Erythroblast (primary cell): ENCODE data around the gene RIMKLB.

Source experiments
- GATA1 ChIP-seq: IDR thresholded peaks from 2 replicates; pipeline ENCODE4 v1.6.1; 2011; ENCODE audit warnings: low read depth, mild to moderate bottlenecking, control low read depth, low read length, moderate library complexity
- POLR2A ChIP-seq: IDR thresholded peaks from 2 replicates; pipeline ENCODE4 v1.6.1; 2011; ENCODE audit warnings: mild to moderate bottlenecking, low read length

- TF ChIP-seq POLR2A (no peak), GATA1 (no peak)
Measured at GRCh38 chr12:8685051-8685450, 12.7 kb upstream of the RIMKLB start.
